ENCODE results near the gene EIF6.

DNA sequence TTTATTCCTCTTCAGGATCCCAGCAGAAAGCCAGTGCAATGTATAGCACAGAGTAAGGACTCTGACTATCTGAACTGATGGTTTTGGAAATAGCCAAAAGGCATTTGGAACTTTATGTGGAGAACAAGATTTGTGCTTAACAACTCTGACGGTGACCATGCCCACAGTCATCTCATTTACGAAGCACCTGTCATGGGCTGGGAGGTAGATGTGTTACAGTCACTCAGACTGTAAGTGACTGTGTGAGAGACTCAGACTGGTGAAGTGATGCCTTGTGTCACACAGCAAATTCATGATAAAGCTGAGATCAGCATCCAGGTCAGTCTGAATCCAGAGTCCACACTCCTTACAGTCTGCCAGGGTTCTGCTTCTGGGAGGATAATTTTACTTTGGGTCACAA, 31.5 kb upstream of the EIF6 start:
- no peak for TF ChIP-seq EZH2phosphoT487 (IDR thresholded peaks at IDR 0.05; ENCODE audit: borderline replicate concordance, low read depth, low read length)
- TF ChIP-seq, protein P1, sequence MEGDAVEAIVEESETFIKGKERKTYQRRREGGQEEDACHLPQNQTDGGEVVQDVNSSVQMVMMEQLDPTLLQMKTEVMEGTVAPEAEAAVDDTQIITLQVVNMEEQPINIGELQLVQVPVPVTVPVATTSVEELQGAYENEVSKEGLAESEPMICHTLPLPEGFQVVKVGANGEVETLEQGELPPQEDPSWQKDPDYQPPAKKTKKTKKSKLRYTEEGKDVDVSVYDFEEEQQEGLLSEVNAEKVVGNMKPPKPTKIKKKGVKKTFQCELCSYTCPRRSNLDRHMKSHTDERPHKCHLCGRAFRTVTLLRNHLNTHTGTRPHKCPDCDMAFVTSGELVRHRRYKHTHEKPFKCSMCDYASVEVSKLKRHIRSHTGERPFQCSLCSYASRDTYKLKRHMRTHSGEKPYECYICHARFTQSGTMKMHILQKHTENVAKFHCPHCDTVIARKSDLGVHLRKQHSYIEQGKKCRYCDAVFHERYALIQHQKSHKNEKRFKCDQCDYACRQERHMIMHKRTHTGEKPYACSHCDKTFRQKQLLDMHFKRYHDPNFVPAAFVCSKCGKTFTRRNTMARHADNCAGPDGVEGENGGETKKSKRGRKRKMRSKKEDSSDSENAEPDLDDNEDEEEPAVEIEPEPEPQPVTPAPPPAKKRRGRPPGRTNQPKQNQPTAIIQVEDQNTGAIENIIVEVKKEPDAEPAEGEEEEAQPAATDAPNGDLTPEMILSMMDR (conservative IDR thresholded peaks at IDR 0.05; ENCODE audit: low read length) = no peak
